ENCODE data around the gene CRAT.
A peak's percentile ranks its signal among the peaks of the same experiment; 100 is the strongest.

The CRAT gene

GRCh38 chr9:129110740-129111527 is at the start of gene CRAT, which contains the start of gene PTPA:
CRAT (minus strand) TSS chr9:129110793; CDS start chr9:129110509, 284 bp downstream.
PTPA (plus strand) TSS chr9:129111415; CDS start chr9:129111601, 186 bp downstream.
- DNase-seq = peak; percentile 97

GRCh38 chr9:129156163-129156562 is 45.6 kb upstream of the CRAT start:
- no peak for DNase-seq

GRCh38 chr9:129154866-129155477 is 44.4 kb upstream of the CRAT start:
- no peak for DNase-seq

DNA sequence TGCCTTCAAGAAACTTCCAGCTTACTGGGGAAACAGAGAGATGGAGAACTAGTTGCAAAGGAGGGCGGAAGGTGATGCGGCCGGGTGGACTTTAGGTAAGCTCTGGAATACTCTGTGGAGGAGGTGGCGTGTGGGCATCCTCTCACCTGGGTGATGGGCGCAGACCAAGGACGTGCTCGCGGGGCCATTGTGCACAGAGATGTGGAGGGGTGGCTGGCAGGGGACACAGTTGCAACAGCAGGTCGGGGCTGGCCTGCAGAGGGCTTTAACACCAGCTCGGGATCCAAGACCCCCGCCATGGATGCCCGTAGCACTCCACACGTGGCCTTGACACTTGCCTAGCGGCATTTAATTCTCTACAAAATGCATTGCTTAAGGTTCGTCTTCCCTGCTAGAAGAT is 40.9 kb upstream of the CRAT start:
- DNase-seq = no peak

DNA sequence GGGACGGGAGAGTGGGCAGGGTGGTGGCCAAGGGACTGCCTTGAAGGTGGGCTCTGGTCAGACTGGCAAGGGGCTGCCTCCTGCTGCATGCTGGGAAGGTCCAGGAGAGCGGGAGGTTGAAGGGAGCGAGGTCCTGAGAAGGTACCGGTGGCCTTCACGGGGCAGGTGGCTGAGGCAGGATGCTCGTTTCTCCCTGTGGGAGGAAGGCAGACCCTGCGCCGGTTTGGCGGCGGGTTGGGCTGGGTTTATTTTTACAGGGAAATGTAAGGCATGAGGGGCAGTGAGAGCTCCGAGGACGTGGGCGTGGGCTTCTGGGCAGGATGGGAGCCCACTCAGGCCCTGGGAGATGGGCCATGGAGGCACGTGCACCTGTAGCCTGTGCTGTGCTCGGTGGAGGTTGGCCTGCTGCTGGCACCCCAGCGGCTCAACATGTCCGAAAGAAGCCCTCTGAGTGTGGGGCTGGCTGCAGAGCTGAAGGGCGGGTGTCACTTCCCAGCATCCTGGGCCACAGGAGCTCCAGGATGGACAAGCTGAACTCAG is 40.1 kb upstream of the CRAT start:
- DNase-seq = no peak

GRCh38 chr9:129150122-129150521 is 39.5 kb upstream of the CRAT start:
- no peak for DNase-seq

- no peak for DNase-seq
These were observed 38.8 kb upstream of the CRAT start for GRCh38 chr9:129149442-129149841.

DNA sequence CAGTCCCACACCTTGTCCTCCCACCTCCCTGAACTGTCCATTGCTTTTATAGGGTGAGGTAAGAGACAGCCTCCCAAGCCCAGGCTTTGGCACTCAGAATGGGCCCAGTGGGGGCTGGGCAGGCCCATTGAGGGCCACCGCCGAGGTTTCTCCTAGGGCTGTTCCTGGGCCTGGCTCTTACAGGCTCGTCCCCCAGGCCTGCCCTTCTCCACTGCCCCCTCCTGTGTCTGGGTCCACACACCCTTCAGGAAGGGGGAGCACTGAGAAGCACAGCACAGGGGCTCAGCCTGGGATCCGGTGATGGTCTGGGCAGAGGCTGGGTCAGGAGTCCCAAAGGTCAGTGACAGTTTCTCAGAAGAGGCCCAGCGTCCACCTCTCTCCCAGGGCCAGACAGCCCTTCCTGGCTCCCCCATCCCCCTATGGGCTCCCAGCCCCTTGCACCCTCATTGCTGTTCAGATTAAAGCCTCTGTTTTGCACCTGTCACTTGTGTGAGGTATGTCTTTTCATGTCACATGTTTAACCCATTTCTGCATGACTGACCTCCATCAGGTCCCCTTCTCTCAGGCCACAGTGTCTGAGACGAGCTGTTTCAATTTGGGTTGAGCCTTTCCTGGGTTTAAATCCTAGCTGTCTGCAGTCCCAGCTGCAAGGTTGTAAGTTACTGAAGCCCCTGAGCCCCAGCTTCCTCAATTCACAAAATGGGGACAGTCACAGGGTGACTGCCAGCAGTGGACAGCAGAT is 38.0 kb upstream of the CRAT start:
- DNase-seq = no peak

GRCh38 chr9:129146441-129146941 is 35.9 kb upstream of the CRAT start:
- DNase-seq = no peak

GRCh38 chr9:129145841-129146292 is 35.3 kb upstream of the CRAT start:
- no peak for DNase-seq

- DNase-seq = no peak
These were observed 34.7 kb upstream of the CRAT start for GRCh38 chr9:129145316-129145715.

DNA sequence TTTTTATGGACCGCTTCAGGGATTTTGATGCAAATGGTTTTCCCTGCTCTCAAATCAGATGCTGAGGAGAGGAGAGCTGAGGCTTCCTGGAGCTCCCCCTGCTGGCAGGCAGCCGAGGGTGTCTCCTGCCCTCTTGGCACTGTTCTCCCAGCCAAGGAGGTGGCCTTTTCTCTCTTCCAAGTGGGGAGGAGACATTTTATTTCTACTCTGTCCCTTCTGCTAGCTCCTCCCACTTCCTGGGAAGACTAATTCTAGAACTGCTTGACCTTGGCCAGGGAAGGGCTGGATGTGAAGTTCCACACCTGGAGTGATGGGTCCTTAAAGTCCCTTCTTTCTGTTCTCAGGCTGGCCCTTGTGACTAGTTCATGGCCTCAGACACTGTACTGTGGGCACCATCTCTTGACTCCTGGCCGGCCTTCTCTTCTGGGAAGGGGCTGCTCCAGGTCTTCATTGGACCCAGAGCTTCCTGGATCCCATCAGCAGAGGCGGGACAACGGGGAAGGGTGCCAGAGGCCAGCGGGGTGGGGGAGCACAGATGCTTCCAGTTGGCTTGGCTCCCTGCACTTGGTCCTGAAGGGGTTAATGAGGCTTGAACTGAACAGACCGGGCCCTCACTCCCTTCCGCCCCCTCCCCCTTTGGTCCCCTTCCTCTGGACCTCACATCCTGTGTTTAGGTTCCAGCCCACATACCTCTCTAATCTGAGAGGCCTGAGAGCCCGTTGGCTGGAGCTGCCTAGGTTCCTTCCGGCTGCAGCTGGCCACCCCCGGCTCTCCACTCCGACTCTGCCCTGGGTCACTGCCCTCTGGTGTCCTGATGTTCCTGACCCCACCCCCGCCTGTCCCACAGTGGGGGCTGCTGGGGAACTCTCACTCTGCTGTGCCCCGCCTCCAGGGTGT is 32.7 kb upstream of the CRAT start:
- DNase-seq = peak; percentile 64

DNA sequence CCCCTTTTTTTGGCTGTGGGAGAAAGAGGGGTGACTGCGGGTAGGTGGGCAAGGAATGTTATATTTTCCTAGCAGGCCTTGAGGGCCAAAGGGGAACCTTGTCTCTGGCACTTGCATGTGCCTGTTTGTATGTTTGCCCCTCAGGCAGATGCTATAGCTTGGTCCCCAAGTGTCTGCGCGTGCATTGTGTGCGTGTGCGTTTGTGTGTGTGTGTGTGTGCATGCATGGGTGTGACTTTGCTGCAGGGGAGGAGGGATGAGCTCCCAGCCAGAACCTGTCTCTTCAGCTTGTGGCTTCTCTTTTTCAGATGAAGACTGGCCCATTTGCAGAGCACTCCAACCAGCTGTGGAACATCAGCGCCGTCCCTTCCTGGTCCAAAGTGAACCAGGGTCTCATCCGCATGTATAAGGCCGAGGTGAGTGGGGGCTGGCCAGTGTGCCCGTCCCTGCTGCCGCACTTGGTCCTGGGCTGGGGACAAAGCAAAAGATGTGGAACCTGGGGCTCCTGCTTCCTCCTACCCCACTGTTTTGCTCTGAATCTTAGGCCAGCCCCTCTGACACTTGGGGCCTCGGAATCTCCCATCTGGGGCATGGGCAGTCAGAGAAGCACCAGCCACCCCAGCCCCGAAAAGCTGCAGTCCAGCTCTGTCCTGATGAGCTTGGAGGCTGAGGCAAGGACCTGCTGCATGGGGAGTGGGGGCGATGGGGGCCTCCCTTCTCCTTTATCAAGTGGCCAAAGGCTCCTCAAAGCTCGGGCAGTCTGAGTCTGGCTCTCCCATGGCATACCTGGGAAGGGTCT is 31.7 kb upstream of the CRAT start:
- DNase-seq = no peak

GRCh38 chr9:129141066-129142041 is 30.8 kb upstream of the CRAT start:
- DNase-seq = no peak

GRCh38 chr9:129140397-129141065 is 29.9 kb upstream of the CRAT start:
- no peak for DNase-seq

DNA sequence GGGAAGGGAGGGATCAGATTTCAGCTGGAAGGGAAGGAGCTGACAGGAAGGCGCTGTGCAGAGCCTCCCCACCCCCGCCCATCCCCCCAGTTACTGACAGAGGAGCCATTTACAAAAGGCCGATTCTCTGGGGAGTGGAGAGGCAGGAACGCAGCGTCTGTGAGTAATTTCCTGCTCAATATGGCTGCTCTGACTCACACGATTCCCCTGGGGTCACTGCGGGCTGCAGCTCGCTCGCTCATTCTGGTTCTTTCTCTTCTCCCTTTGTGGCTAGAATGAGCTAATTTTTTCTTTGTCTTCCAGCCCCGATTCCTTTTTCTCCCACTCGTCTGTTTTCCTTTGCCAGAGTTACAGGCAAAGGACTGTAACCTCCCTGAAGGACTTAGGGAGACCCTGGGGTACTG is 29.4 kb upstream of the CRAT start:
- DNase-seq = peak; percentile 82

GRCh38 chr9:129139233-129139992 is 28.8 kb upstream of the CRAT start:
- DNase-seq = peak; percentile 58

DNA sequence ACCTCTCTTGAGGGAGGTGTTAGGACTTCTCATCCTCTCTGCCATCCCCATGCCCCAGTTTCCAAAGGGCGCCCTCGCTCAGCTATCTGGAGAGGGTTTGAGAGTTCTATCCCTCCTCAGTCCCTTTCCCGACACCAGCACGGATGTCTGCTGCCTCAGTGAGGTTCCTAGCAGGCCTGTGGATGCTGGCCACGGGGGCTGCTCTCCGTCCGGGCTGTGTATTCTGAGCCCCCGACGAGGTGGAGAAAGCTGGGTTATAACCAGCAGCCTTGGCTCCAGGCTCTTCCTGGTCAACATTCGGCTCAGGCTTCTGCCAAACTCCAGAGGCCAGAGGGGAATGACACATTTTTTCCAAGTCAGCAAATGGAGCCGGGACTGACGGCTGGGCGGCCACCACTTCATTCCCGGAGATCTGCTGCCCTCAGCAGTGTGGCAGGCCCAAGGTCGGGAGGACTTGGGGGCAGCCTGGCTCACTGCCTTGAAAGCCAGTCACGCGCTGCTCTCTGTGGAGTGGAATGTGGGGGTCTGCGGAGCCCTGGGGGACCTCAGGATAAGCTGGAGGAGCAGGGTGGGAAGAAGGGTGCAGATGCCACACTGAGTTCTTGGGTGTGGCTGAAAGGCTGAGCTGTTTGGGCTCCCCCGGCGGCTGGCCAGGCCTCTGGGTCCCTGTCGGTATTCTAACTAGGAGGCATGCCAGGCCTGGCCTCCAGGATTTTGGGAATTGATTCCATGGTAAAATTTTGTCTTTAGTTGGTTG is 28.1 kb upstream of the CRAT start:
- DNase-seq = no peak
